NCI-H2171 (cell line): ENCODE results near the gene TPRN.

ENCODE experiments used
- DNase-seq: peaks from one replicate; lab custom pipeline; 2025; lab: John Stamatoyannopoulos, UW

The TPRN gene

GRCh38 chr9:137188490-137189296 is 11.8 kb downstream of the TPRN start, which contains the start of the genes ANAPC2 and SSNA1:
TSS of gene ANAPC2 (minus strand) at chr9:137188560. CDS start at chr9:137188532, 28 bp downstream.
TSS of gene SSNA1 (plus strand) at chr9:137188676. CDS start at chr9:137188727, 51 bp downstream.
- DNase-seq = peak; percentile 97

GRCh38 chr9:137188086-137188489 is 12.5 kb downstream of the TPRN start:
- DNase-seq = no peak

GRCh38 chr9:137187386-137187785 is 13.2 kb downstream of the TPRN start:
- DNase-seq = no peak

DNA sequence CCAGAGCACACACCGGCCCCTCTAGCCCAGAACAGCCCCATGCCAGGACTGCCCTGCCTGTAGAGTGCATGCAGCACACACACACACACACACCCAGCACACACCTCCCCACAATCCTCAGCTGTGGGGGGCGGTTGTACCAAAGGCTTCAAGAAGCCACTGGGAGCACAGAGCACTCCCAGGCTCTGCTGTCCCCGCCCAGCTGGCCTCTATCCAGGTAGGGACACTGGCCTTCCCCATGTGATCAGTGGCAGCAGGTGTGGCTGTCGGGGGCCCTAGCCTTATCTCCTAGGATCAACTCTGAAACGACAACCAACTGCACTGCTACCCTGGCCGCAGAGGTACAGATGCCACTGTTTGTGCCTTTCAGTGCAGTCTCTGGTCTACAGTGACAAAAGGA is 14.2 kb downstream of the TPRN start:
- no peak for DNase-seq

GRCh38 chr9:137185921-137186320 is 14.6 kb downstream of the TPRN start:
- DNase-seq = no peak

- DNase-seq = no peak
These were observed 15.5 kb downstream of the TPRN start for GRCh38 chr9:137184881-137185660.

GRCh38 chr9:137183980-137184595 is 16.5 kb downstream of the TPRN start:
- no peak for DNase-seq

DNA sequence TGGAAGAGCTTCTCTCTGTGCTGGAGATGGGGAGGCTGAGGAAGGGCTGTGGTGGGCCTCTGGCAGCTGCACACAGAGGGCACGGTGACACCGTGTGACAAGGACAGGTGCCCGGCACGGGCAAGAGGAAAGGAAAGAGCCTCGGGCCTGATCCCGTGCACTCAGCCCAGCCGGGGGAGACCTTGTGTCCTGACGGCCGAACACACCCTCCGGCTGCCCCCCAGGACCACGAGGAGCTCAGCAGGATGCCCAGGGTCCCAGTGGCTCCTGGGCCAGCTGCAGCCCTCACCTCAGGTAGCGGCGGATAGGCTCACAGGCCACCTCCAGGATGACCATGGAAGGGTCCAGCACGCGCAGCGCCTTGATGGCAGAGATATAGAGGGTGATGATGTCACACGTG is 17.7 kb downstream of the TPRN start:
- no peak for DNase-seq

GRCh38 chr9:137181680-137182079 is 18.9 kb downstream of the TPRN start:
- DNase-seq = no peak

DNA sequence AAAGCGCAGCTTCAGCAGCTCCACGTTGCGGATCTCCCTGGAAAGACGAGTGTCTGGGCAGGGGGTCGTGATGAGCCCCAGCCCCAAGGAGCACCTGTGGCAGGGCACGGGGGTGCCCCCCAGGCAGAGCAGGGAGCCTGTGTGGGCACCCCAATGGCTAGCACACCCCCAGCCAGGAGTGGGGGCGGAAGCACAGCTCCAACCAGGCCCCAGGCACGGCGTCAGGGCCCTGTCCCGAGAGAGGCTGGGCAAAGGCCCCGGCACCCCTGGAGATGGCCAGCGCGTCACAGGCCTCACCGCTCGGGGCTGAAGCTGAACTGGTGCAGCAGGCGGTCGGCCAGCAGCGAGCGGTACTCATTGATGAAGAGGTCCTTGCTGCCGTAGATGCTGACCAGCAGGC is 20.1 kb downstream of the TPRN start:
- no peak for DNase-seq

DNA sequence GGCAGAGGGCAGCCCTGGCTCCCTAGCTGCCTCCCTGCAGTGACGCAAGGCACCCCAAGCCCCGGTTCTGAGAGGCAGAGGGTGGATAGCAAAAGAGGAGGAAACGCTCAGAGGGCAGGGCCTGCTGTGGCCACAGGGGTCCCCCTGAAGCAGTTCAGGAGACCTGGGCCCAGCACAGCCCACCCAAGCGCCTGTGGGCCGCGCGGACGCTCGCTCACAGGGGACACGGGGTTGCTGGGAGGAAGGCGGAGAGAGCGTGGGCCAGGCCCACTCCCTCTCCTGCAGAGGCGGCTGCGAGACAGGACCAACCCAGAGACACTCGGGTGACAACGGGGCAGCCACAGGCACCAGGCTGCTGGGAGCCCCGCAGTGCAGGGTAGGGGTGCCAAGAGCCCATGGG is 20.8 kb downstream of the TPRN start:
- DNase-seq = no peak

GRCh38 chr9:137178939-137179630 is 21.5 kb downstream of the TPRN start:
- no peak for DNase-seq

GRCh38 chr9:137178201-137178938 is 22.2 kb downstream of the TPRN start:
- DNase-seq = no peak

GRCh38 chr9:137176302-137177182 is 24.0 kb downstream of the TPRN start:
- peak; percentile 17 for DNase-seq

- DNase-seq = no peak
These were observed 25.1 kb downstream of the TPRN start for GRCh38 chr9:137175345-137175961.

GRCh38 chr9:137174722-137175293 is 25.7 kb downstream of the TPRN start:
- peak; percentile 29 for DNase-seq

- DNase-seq = no peak
These were observed 26.5 kb downstream of the TPRN start for GRCh38 chr9:137173796-137174664.
